HCT116 (cell line): ENCODE results near the gene ZNF747. TPM values are rescaled to one million over a fixed set of nuclear protein-coding genes. Genes with fewer than 3 reads are reported as not detected.
"Not testable (repeated sequence)": the region's sequence is repeated elsewhere in the genome, so short reads cannot be mapped to it uniquely, and the experiment has no call there.

Source experiments
- ATAC-seq: fragments of 200-7000 bp; cut with Tn5 transposase; 2 replicates; pipeline ENCODE4 v1.9.1; 2020; ENCODE audit warnings: mild to moderate bottlenecking, moderate library complexity
- BruUV-seq: library from RNA; stranded (reverse); fragments of 400-500 nt; replicated peaks from 2 replicates; lab custom pipeline; 2021; lab: Mats Ljungman, UMichigan
- CTCF ChIA-PET: fragments of 300-600 bp; sonication (Branson Sonifier 250); formaldehyde crosslinking; loops from one replicate; lab custom pipeline; 2021; ENCODE audit warnings: antibody characterized with exemption; lab: Charles Lee
- POLR2A ChIA-PET: fragments of 300-600, 350-600 bp; sonication (Branson Sonifier 250); formaldehyde crosslinking; loops from one replicate; lab custom pipeline; 2021; ENCODE audit warnings: antibody characterized with exemption; lab: Charles Lee
- RAD21 ChIA-PET, 2 experiments: fragments of 300-600 bp; sonication (Branson Sonifier 250); formaldehyde crosslinking; loops; one replicate each; lab custom pipeline; 2023; ENCODE audit warnings: low total read pairs in 2 of 2; ENCODE audit not compliant: uncharacterized antibody in 2 of 2, unreplicated experiment in 2 of 2, low non-redundant PET in 1 of 2; lab: Charles Lee
- DNase-seq: peaks from one replicate; pipeline ENCODE4 v3.0.0-alpha.2; 2010; ENCODE audit warnings: low read depth, low spot score
- H2AFZ ChIP-seq: fragments of 200-600 bp; shearing (Covaris generic), sonication (generic); 2 replicates; pipeline ENCODE4 v1.6.1; 2017; ENCODE audit warnings: low read depth, mixed run types, mixed read lengths, antibody characterized with exemption, low read length; ENCODE audit not compliant: poor library complexity, severe bottlenecking
- H3K27ac ChIP-seq: 2 replicates; pipeline ENCODE4 v1.5.1; 2012; ENCODE audit warnings: low read depth, low read length
- H3K27me3 ChIP-seq: fragments of 200-600 bp; sonication (generic); 2 replicates; pipeline ENCODE4 v1.6.1; 2016; ENCODE audit warnings: mixed run types, low read length, mixed read lengths; ENCODE audit not compliant: insufficient read depth
- H3K36me3 ChIP-seq, 2 experiments: fragments of 200-500 bp in 1 of 2; fragments of 200-600 bp in 1 of 2; sonication (Bioruptor generic) in 1 of 2; sonication (generic) in 1 of 2; 2 replicates each; pipeline versions ENCODE4 v1.5.1 to v1.6.1; 2014 to 2016; ENCODE audit warnings: low read length in 2 of 2, inconsistent platforms in 1 of 2, mixed read lengths in 1 of 2, mixed run types in 1 of 2; ENCODE audit not compliant: insufficient read depth in 2 of 2, control insufficient read depth in 1 of 2
- H3K4me1 ChIP-seq, 2 experiments: fragments of 200-600 bp in 1 of 2; sonication (generic) in 1 of 2; 2 replicates each; pipeline versions ENCODE4 v1.5.1 to v1.6.1; 2012 to 2017; ENCODE audit warnings: low read length in 2 of 2, inconsistent platforms in 1 of 2, mild to moderate bottlenecking in 1 of 2, mixed read lengths in 1 of 2, mixed run types in 1 of 2, moderate library complexity in 1 of 2; ENCODE audit not compliant: insufficient read depth in 2 of 2, control insufficient read depth in 1 of 2
- H3K4me2 ChIP-seq: fragments of 200-600 bp; sonication (generic); 2 replicates; pipeline ENCODE4 v1.6.1; 2017; ENCODE audit warnings: mixed run types, low read length, mixed read lengths
- H3K4me3 ChIP-seq, 2 experiments: fragments of 200-600 bp in 1 of 2; sonication (generic) in 1 of 2; replicated peaks in 1 of 2; 2 replicates each; pipeline ENCODE4 v1.5.1; 2011 to 2016; ENCODE audit warnings: low read length in 2 of 2, control low read depth in 1 of 2, low read depth in 1 of 2, mild to moderate bottlenecking in 1 of 2, mixed read lengths in 1 of 2, mixed run types in 1 of 2
- H3K79me2 ChIP-seq: fragments of 200-600 bp; sonication (generic); 2 replicates; pipeline ENCODE4 v1.6.1; 2017; ENCODE audit warnings: mild to moderate bottlenecking, mixed run types, low read length, moderate library complexity, mixed read lengths; ENCODE audit not compliant: insufficient read depth
- H3K9ac ChIP-seq: fragments of 200-600 bp; sonication (generic); 2 replicates; pipeline ENCODE4 v1.6.1; 2016; ENCODE audit warnings: low read length, mixed read lengths
- H3K9me2 ChIP-seq: fragments of 200-600 bp; sonication (generic), shearing (Covaris generic); 2 replicates; pipeline ENCODE4 v1.6.1; 2017; ENCODE audit warnings: mixed run types, mild to moderate bottlenecking, moderate library complexity; ENCODE audit not compliant: insufficient read depth
- H3K9me3 ChIP-seq, 2 experiments: fragments of 200-500 bp in 1 of 2; fragments of 200-600 bp in 1 of 2; sonication (Bioruptor generic) in 1 of 2; sonication (generic) in 1 of 2; 2 replicates each; pipeline ENCODE4 v1.6.1; 2014 to 2017; ENCODE audit warnings: low read length in 2 of 2, mixed read lengths in 2 of 2, inconsistent platforms in 1 of 2, low read depth in 1 of 2, mild to moderate bottlenecking in 1 of 2, mixed run types in 1 of 2, moderate library complexity in 1 of 2; ENCODE audit not compliant: control insufficient read depth in 1 of 2, insufficient read depth in 1 of 2
- H4K20me1 ChIP-seq: fragments of 200-600 bp; sonication (generic), shearing (Covaris generic); 2 replicates; pipeline ENCODE4 v1.6.1; 2017; ENCODE audit warnings: mixed run types, mild to moderate bottlenecking, moderate library complexity; ENCODE audit not compliant: insufficient read depth
- EGR1 ChIP-seq: IDR thresholded peaks from 2 replicates; pipeline ENCODE4 v1.6.1; 2012; ENCODE audit warnings: low read depth
- EZH2 ChIP-seq: fragments of 200-600 bp; sonication (generic); IDR thresholded peaks from 2 replicates; pipeline ENCODE4 v1.6.1; 2017; ENCODE audit warnings: antibody characterized with exemption, mixed run types
- EZH2phosphoT487 ChIP-seq: fragments of 200-600 bp; IDR thresholded peaks from 2 replicates; pipeline ENCODE4 v1.6.1; 2018; ENCODE audit warnings: antibody characterized with exemption, borderline replicate concordance
- FOSL1 ChIP-seq: IDR thresholded peaks from 2 replicates; pipeline ENCODE4 v1.6.1; 2012; ENCODE audit warnings: low read depth
- JUND ChIP-seq: IDR thresholded peaks from 2 replicates; pipeline ENCODE4 v1.6.1; 2012
- POLR2A ChIP-seq: IDR thresholded peaks from 2 replicates; pipeline ENCODE4 v1.7.0; 2011; ENCODE audit warnings: borderline replicate concordance; ENCODE audit not compliant: insufficient read depth, insufficient read length; ENCODE audit errors: extremely low read depth
- SIN3A ChIP-seq: IDR thresholded peaks from 2 replicates; pipeline ENCODE4 v1.6.1; 2012; ENCODE audit warnings: low read depth
- SRF ChIP-seq: IDR thresholded peaks from 2 replicates; pipeline ENCODE4 v1.6.1; 2012; ENCODE audit warnings: low read depth
- TCF7L2 ChIP-seq: IDR thresholded peaks from 2 replicates; pipeline ENCODE4 v1.7.0; 2011; ENCODE audit warnings: borderline replicate concordance, inconsistent platforms; ENCODE audit not compliant: insufficient read depth, insufficient read length; ENCODE audit errors: extremely low read depth
- ZFX ChIP-seq: fragments of 450-650 bp; IDR thresholded peaks from 2 replicates; pipeline ENCODE4 v1.6.1; 2017
- ZNF274 ChIP-seq: fragments of 200-500 bp; sonication (Bioruptor generic); IDR thresholded peaks from 2 replicates; pipeline ENCODE4 v1.6.1; 2014; ENCODE audit warnings: mild to moderate bottlenecking, low read depth, low read length, inconsistent platforms
- intact Hi-C: fragments of 100-400 bp; cut with micrococcal nuclease; formaldehyde crosslinking; loops from 2 replicates; pipeline ENCODE4 v1.10.0; 2022
- total RNA-seq: library from RNA; stranded (reverse); gene quantifications from one replicate; pipeline ENCODE4 v1.2.1, GENCODE V29; 2021; ENCODE audit not compliant: unreplicated experiment
- TF ChIP-seq, protein P1 (sequence below): IDR thresholded peaks from 2 replicates; pipeline ENCODE4 v1.6.1; 2012
- TF ChIP-seq, protein P2 (sequence below): IDR thresholded peaks from 2 replicates; pipeline ENCODE4 v1.6.1; 2012; ENCODE audit warnings: low read depth

ZNF747 gene
- total RNA-seq, 1 experiment from 2014 or later: 2.1 TPM

DNA sequence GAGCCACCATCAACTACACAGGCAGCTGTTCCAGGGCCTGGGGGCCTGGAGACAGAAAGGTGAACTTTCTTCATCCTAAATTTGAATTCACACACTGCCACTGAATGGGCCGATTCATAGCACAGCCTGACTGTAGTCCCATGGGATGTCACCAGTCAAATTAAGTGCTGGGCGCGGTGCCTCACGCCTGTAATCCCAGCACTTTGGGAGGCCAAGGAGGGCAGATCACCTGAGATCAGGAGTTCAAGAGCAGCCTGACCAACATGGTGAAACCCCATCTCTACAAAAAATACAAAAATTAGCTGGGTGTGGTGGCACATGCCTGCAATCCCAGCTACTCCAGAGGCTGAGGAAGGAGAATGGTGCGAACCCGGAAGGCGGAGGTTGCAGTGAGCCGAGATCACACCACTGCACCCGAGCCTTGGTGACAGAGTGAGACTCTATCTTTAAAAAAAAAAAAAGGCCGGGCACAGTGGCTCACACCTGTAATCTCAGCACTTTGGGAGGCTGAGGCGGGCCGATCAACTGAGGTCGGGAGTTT lies 5.4 kb upstream of the ZNF747 start:
- H2AFZ ChIP-seq, H3K9ac ChIP-seq, RAD21 ChIA-PET, H3K9me3 ChIP-seq, intact Hi-C loops, H3K79me2 ChIP-seq, H3K36me3 ChIP-seq, H3K4me3 ChIP-seq, BruUV-seq, ATAC-seq, H4K20me1 ChIP-seq, H3K27me3 ChIP-seq, H3K4me2 ChIP-seq, DNase-seq, H3K27ac ChIP-seq, H3K9me2 ChIP-seq, CTCF ChIA-PET, POLR2A ChIA-PET: not testable (repeated sequence)
- peaks cover 4 to 24% of the 10 kb centered on the region in 2 experiments; a peak in 3 of 4 replicates for H3K4me1 ChIP-seq

DNA sequence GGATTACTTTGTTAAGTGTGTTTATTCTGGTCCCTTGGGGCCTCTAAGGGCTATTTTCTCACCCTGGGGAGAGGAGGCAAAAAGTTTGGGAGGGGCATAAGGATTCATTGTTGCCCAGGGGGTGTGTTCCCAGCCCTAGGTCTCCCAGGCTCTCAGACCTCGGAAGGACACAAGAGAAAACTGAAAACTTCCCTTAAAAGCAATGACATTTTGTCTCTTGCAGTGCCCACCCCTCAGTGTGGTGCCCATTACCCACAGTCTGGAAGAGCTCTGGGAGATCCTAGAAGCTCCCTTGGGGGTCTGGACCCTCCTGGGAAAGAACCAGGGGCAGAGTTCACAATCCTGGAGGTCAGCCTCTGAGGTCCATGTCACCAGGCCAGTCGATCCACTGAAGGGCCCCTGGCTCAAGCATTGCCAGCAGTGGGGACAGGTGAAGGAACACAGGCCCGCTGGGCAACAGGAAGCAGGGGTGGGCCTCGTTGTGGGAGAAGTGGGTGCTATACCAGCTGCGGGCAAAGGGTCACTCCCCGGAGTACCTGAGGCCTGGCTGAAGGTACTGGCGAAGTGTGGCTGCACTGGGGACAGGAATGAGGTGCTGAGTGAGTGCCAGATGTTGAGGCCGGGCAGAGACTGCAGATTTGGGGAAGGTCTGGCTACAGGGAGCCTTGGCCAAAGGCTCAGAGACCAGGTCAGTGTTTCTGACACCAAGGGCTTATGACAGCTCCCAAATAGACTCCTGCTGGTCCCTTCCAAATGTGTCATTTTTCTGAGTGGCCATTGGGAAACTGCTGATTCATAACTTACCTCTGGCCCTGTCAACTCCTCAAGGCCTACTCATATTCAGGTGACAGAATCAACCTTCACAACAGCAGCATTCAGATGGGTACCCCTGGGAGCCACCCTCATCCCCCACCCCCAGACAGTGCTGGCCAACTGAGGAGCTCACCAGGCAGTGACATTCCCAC lies 4.6 kb upstream of the ZNF747 start:
- DNase-seq (no peak), ATAC-seq (no peak)
- Histone ChIP-seq H3K9me3 (no peaks in the 10 kb centered on the region), H3K4me2 (no peak overlapping the region), H3K9me2 (no peaks in the 10 kb centered on the region), H3K4me1 (peaks cover 4 to 31% of the 10 kb centered on the region in 2 experiments; a peak in 3 of 4 replicates), H3K79me2 (no peaks in the 10 kb centered on the region; the same call in 1 of the 2 replicates), H3K36me3 (no peaks in the 10 kb centered on the region), H3K27me3 (no peaks in the 10 kb centered on the region), H3K4me3 (no peak overlapping the region), H2AFZ (no peak overlapping the region), H3K27ac (no peak overlapping the region), H4K20me1 (no peaks in the 10 kb centered on the region), H3K9ac (no peak overlapping the region)
- intact Hi-C loops: no loop called here
- no TSS peak for BruUV-seq
- POLR2A ChIA-PET: no interaction called here
- RAD21 ChIA-PET: no interaction called here
- CTCF ChIA-PET: interaction anchor here (1.5 kb wide), 1 partner anchor 109 kb away, joined by 3 read pairs; the partner anchor contains the start of gene DCTPP1
- TF ChIP-seq JUND (no peak), EGR1 (no peak), SRF (no peak), EZH2phosphoT487 (no peak), TCF7L2 (no peak), POLR2A (no peak), ZNF274 (no peak), ZFX (no peak), FOSL1 (no peak), EZH2 (no peak), SIN3A (no peak)
- TF ChIP-seq, protein P1, sequence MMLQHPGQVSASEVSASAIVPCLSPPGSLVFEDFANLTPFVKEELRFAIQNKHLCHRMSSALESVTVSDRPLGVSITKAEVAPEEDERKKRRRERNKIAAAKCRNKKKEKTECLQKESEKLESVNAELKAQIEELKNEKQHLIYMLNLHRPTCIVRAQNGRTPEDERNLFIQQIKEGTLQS: no peak
- TF ChIP-seq, protein P2, sequence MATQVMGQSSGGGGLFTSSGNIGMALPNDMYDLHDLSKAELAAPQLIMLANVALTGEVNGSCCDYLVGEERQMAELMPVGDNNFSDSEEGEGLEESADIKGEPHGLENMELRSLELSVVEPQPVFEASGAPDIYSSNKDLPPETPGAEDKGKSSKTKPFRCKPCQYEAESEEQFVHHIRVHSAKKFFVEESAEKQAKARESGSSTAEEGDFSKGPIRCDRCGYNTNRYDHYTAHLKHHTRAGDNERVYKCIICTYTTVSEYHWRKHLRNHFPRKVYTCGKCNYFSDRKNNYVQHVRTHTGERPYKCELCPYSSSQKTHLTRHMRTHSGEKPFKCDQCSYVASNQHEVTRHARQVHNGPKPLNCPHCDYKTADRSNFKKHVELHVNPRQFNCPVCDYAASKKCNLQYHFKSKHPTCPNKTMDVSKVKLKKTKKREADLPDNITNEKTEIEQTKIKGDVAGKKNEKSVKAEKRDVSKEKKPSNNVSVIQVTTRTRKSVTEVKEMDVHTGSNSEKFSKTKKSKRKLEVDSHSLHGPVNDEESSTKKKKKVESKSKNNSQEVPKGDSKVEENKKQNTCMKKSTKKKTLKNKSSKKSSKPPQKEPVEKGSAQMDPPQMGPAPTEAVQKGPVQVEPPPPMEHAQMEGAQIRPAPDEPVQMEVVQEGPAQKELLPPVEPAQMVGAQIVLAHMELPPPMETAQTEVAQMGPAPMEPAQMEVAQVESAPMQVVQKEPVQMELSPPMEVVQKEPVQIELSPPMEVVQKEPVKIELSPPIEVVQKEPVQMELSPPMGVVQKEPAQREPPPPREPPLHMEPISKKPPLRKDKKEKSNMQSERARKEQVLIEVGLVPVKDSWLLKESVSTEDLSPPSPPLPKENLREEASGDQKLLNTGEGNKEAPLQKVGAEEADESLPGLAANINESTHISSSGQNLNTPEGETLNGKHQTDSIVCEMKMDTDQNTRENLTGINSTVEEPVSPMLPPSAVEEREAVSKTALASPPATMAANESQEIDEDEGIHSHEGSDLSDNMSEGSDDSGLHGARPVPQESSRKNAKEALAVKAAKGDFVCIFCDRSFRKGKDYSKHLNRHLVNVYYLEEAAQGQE: no peak
